ENCODE measurements around the gene DOCK8. TPM values are rescaled to one million over a fixed set of nuclear protein-coding genes. Genes with fewer than 3 reads are reported as not detected.

DOCK8 gene
- total RNA-seq, 1 donor from 2014 or later, result 4.4 TPM

- Histone ChIP-seq H3K4me2 (ENCODE audit: low read length) (no peak overlapping the region), H3K36me3 (ENCODE audit: insufficient read depth, low read length) (no peaks in the 10 kb centered on the region), H3K4me3 (ENCODE audit: insufficient read depth, low read depth, low read length) (no peak overlapping the region), H3K27ac (ENCODE audit: low read depth, low read length) (no peak overlapping the region), H2AFZ (ENCODE audit: low read depth, low read length) (no peak overlapping the region), H4K20me1 (ENCODE audit: insufficient read depth, low read length) (no peaks in the 10 kb centered on the region), H3K9ac (ENCODE audit: low read length) (no peak overlapping the region), H3K27me3 (ENCODE audit: insufficient read depth, low read length) (no peaks in the 10 kb centered on the region), H3K9me3 (ENCODE audit: insufficient read depth, low read depth, low read length) (no peaks in the 10 kb centered on the region), H3K79me2 (ENCODE audit: insufficient read depth, low read length) (no peaks in the 10 kb centered on the region), H3K4me1 (ENCODE audit: insufficient read depth, low read length) (no peaks in the 10 kb centered on the region)
- DNase-seq (ENCODE audit: low read depth), result no peak
- Mint-ChIP-seq H3K4me1 (ENCODE audit: low read depth, unreplicated experiment) (no peaks in the 10 kb centered on the region), H3K4me3 (ENCODE audit: unreplicated experiment) (no peak overlapping the region), H3K9me3 (ENCODE audit: unreplicated experiment) (no peaks in the 10 kb centered on the region), H3K27me3 (ENCODE audit: low read depth, unreplicated experiment) (no peaks in the 10 kb centered on the region), H3K27ac (ENCODE audit: unreplicated experiment) (no peak overlapping the region), H3K36me3 (ENCODE audit: low read depth, unreplicated experiment) (peaks cover 2% of the 10 kb centered on the region)
- no peak for FAIRE-seq
- no peak for TF ChIP-seq EZH2 (IDR thresholded peaks at IDR 0.05; ENCODE audit: insufficient read depth, low read length)
- TF ChIP-seq CTCF (IDR thresholded peaks at IDR 0.05; ENCODE audit: insufficient read depth, low read depth, low read length), result no peak
Observed at GRCh38 chr9:277601-278295, 63.1 kb downstream of the DOCK8 start.

- no peaks in the 10 kb centered on the region for H3K27me3 ChIP-seq (ENCODE audit: insufficient read depth, low read length)
- Mint-ChIP-seq H3K9me3 (ENCODE audit: unreplicated experiment) (no peaks in the 10 kb centered on the region), H3K36me3 (ENCODE audit: low read depth, unreplicated experiment) (peaks cover 2% of the 10 kb centered on the region), H3K27ac (ENCODE audit: unreplicated experiment) (no peak overlapping the region), H3K4me1 (ENCODE audit: low read depth, unreplicated experiment) (no peaks in the 10 kb centered on the region), H3K4me3 (ENCODE audit: unreplicated experiment) (no peak overlapping the region), H3K27me3 (ENCODE audit: low read depth, unreplicated experiment) (no peaks in the 10 kb centered on the region)
- H3K4me3 ChIP-seq (ENCODE audit: insufficient read depth, low read depth, low read length), result no peak overlapping the region
- FAIRE-seq (no peak), DNase-seq (ENCODE audit: low read depth) (no peak)
- H2AFZ ChIP-seq (ENCODE audit: low read depth, low read length), result no peak overlapping the region
- H3K9ac ChIP-seq (ENCODE audit: low read length), result no peak overlapping the region
- no peak overlapping the region for H3K27ac ChIP-seq (ENCODE audit: low read depth, low read length)
- H3K79me2 ChIP-seq (ENCODE audit: insufficient read depth, low read length), result no peaks in the 10 kb centered on the region
- no peaks in the 10 kb centered on the region for H3K4me1 ChIP-seq (ENCODE audit: insufficient read depth, low read length)
- H3K9me3 ChIP-seq (ENCODE audit: insufficient read depth, low read depth, low read length), result no peaks in the 10 kb centered on the region
- no peak overlapping the region for H3K4me2 ChIP-seq (ENCODE audit: low read length)
- H4K20me1 ChIP-seq (ENCODE audit: insufficient read depth, low read length), result no peaks in the 10 kb centered on the region
- H3K36me3 ChIP-seq (ENCODE audit: insufficient read depth, low read length), result no peaks in the 10 kb centered on the region
- TF ChIP-seq EZH2 (IDR thresholded peaks at IDR 0.05; ENCODE audit: insufficient read depth, low read length), result no peak
- no peak for TF ChIP-seq CTCF (IDR thresholded peaks at IDR 0.05; ENCODE audit: insufficient read depth, low read depth, low read length)
Observed at GRCh38 chr9:278651-279050, 64.0 kb downstream of the DOCK8 start.

- FAIRE-seq (no peak), DNase-seq (ENCODE audit: low read depth) (no peak)
- Histone ChIP-seq H3K4me3 (ENCODE audit: insufficient read depth, low read depth, low read length) (no peak overlapping the region), H3K79me2 (ENCODE audit: insufficient read depth, low read length) (no peaks in the 10 kb centered on the region), H3K36me3 (ENCODE audit: insufficient read depth, low read length) (no peaks in the 10 kb centered on the region), H3K9me3 (ENCODE audit: insufficient read depth, low read depth, low read length) (no peaks in the 10 kb centered on the region), H3K27me3 (ENCODE audit: insufficient read depth, low read length) (no peaks in the 10 kb centered on the region), H4K20me1 (ENCODE audit: insufficient read depth, low read length) (no peaks in the 10 kb centered on the region), H2AFZ (ENCODE audit: low read depth, low read length) (no peak overlapping the region), H3K4me2 (ENCODE audit: low read length) (no peak overlapping the region), H3K27ac (ENCODE audit: low read depth, low read length) (no peak overlapping the region), H3K4me1 (ENCODE audit: insufficient read depth, low read length) (no peaks in the 10 kb centered on the region), H3K9ac (ENCODE audit: low read length) (no peak overlapping the region)
- Mint-ChIP-seq H3K4me1 (ENCODE audit: low read depth, unreplicated experiment) (no peaks in the 10 kb centered on the region), H3K36me3 (ENCODE audit: low read depth, unreplicated experiment) (peaks cover 2% of the 10 kb centered on the region), H3K27me3 (ENCODE audit: low read depth, unreplicated experiment) (no peaks in the 10 kb centered on the region), H3K27ac (ENCODE audit: unreplicated experiment) (no peak overlapping the region), H3K9me3 (ENCODE audit: unreplicated experiment) (no peaks in the 10 kb centered on the region), H3K4me3 (ENCODE audit: unreplicated experiment) (no peak overlapping the region)
- TF ChIP-seq EZH2 (IDR thresholded peaks at IDR 0.05; ENCODE audit: insufficient read depth, low read length), result no peak
- TF ChIP-seq CTCF (IDR thresholded peaks at IDR 0.05; ENCODE audit: insufficient read depth, low read depth, low read length), result no peak
Observed at GRCh38 chr9:279674-280073, 65.0 kb downstream of the DOCK8 start.
